ENCODE measurements around the gene XPC.
"Not testable (repeated sequence)": the region's sequence is repeated elsewhere in the genome, so short reads cannot be mapped to it uniquely, and the experiment has no call there.

XPC gene

DNA sequence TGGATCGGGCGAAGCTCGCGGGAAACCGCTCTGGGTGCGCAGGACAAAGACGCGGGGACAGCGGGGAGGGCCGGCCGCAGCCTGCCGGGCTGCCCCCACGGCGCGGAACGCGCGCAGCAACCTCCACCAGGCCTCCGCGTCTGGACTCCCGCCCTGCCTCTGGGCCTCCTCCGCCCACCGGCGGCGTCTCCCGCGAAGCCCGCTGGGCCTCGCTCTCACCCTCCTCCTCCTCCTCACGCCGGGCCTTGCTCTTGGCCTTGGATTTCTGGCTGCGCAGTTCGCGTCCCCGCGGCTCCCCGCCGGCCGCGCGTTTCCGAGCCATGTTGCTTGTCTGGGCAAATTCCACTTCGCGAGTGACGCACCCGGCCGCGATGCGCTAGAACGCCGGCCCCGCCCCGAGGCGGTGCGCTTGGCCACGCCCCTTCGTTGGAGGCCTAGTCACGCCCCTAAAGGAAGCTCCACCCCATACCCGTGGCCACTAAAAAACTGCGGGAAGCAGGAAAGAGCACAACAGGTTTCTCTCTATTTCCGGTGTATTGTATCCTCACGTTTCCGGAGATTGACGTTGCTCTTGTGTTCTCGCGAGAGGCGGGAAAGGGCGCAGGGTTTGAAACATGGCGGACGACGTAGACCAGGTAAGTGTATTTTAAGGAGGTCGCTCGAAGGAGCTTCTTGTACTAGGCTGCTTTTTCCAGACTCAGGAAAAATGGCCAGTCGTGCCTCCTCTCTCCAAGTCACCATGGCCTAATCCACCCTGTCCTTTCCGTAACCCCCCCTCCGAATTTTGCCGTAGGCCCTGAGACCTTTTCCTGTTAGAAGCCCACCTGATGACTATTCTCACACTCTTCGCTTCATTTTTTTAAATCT is at the start of gene XPC, which contains the start of gene LSM3:
XPC (minus strand) TSS at position 355 of the 867 bp plus-strand sequence; CDS start at position 322, 33 bp downstream.
LSM3 (plus strand) TSS at position 571 of the 867 bp plus-strand sequence; CDS start at position 615, 44 bp downstream.
- DNase-seq (ENCODE audit: low read depth) = peak; percentile 96

GRCh38 chr3:14227856-14228255 is 49.5 kb upstream of the XPC start:
- DNase-seq (ENCODE audit: low read depth) = no peak

GRCh38 chr3:14226351-14226750 is 48.0 kb upstream of the XPC start:
- DNase-seq (ENCODE audit: low read depth) = not testable (repeated sequence)

DNA sequence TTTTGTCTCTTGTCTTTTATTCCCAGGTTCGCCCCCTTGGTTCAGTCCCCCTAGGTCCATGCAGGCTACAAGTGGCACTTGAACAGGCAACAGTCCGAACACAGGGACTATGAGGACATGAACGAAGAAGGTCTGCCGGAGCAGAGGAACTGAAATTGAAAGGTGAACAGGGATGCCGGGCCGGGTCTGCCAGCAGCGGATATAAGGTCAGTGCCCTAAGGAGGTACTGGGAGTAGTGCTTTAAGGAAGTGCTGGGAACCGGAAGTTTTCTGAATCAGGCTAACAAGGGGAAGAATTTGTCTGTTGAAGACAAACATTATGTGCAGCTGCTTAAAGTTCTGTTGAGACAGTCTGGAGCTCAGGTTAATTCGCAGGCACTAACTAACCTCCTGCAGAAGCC is 47.0 kb upstream of the XPC start:
- no peak for DNase-seq (ENCODE audit: low read depth)

DNA sequence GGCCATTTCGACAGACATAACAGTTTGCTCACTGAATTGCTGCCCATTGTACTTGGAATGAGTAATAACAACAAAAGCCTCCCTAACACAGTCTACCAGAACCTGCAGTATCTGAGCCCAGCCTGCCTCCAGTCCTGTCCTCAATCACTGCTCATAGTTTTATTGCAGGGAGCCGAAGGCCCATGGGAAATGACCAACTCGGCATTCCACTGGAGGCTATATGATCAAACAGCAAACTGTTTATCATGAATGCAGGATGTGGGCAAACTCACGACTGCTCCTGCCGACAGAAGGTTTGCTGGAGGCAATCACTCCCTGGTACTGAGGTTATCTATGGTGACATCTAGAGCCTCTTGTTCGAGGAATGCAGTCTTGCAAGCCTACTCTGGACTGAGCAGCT is 46.5 kb upstream of the XPC start:
- DNase-seq (ENCODE audit: low read depth) = no peak

- DNase-seq (ENCODE audit: low read depth) = no peak
These were observed 45.2 kb upstream of the XPC start for GRCh38 chr3:14223595-14223994.

- DNase-seq (ENCODE audit: low read depth) = no peak
These were observed 44.6 kb upstream of the XPC start for GRCh38 chr3:14222900-14223594.

GRCh38 chr3:14222457-14222856 is 44.1 kb upstream of the XPC start:
- DNase-seq (ENCODE audit: low read depth) = no peak

- DNase-seq (ENCODE audit: low read depth) = no peak
These were observed 43.5 kb upstream of the XPC start for GRCh38 chr3:14221902-14222301.

DNA sequence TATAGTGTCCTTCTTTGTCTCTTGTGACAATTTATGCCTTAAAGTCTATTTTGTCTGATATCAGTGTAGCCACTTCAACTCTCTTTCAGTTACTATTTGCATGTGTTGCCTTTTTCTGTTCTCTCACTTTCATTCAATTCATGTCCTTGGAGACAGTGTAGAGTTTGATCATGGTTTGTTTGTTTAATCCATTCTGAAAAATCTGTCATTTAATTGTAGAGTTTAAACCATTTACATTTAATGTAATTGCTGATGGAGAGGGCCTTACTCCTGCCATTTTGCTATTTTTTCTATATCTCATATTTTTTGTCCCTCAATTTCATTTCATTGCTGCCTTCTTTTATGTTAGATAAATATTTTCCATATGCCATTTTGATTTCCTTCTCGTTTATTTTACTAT is 42.5 kb upstream of the XPC start:
- no peak for DNase-seq (ENCODE audit: low read depth)

DNA sequence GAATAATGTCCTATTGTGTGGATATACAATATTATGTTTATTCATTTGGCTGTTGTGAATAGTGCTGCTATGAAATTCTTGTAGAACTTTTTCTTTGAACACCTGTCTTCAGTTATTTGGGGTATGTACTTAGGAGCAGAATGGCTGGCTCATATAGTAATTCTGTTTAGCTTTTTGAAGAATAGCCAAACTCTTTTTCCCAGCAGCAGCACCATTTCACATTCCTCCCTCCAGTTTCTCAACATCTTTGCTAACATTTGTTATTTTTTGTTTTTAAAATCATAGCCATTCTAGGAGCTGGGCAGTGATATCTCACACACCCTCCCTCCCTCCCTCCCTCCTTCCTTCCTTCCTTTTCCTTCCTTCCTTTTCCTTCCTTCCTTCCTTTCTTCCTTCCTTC is 40.0 kb upstream of the XPC start:
- no peak for DNase-seq (ENCODE audit: low read depth)

DNA sequence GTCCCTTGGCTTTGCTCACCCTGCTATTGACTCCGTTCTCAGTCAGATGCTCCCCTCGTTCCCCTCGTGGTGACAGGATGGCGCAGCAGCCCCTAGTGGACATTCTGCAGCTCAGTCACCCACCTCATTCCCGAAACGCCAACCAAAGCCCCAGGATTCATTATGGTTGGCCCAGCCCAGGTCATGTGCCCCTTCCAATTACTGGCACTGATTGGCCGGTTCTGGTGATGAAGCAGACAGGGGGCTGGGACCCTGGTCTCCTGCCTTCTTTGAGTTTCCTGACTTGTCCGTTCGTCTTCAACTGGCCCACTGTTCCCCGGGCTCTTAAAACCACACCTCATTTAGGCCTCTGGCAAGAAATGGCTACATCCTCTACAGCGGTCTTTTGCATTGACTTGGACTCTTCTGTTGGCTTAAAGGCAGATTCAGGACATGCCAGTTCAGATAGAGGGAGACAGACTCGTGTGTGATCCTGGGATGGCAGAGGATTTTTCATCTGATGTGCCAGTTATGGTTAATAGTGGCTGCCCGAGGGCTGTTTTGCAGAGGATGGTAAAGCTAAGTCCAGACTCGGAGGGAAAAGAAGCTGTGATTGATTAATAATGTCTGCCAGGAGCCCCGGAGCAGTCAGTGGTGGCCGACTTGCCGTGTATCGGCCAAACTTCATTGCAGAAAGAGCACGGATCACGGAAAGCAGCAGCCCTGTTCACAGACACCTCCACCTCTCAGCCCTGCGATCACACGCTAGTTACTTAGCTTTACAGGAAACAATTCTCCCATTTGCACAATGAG is 38.1 kb upstream of the XPC start:
- DNase-seq (ENCODE audit: low read depth) = no peak

DNA sequence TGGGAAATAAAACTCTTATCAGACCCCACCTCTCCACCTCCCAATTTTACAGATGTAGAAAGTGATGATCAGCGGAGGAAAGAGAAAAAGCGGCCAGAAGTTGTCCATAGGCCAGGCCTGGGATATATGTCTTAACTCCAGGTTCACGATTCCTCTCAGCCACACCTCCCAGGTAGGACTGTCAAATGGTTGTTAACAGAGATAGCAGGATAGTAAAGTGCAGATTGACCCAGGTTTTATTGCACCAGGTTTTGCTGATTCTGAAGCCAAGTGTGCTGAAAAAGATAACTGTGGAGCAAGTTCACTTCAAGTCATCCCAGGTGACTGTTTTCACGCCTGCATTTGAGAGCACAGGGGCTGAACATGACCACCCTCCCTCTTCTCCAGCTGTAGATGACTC is 36.4 kb upstream of the XPC start:
- DNase-seq (ENCODE audit: low read depth) = no peak

- no peak for DNase-seq (ENCODE audit: low read depth)
These were observed 34.8 kb upstream of the XPC start for GRCh38 chr3:14213066-14213774.

GRCh38 chr3:14212032-14212431 is 33.6 kb upstream of the XPC start:
- DNase-seq (ENCODE audit: low read depth) = no peak

DNA sequence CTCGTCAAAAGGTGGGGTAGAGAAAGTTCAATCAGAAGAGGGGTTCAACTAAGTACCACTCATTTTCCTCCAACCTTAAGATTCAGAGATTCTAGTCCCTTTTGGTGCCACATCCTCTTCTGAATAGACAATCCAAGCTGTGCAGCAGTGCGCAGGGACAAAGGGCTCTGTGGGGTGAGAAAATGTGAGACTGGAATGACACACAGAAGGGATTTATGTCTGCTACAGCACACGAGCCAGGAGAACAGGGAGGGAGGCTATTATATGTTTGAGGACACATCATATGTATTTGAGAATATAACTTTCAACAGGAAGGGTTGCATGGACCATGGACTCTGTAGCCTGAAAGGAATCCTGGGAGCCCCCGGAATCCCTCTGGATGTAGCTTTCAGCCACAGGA is 33.2 kb upstream of the XPC start:
- DNase-seq (ENCODE audit: low read depth) = no peak

GRCh38 chr3:14210843-14211594 is 32.6 kb upstream of the XPC start:
- no peak for DNase-seq (ENCODE audit: low read depth)

DNA sequence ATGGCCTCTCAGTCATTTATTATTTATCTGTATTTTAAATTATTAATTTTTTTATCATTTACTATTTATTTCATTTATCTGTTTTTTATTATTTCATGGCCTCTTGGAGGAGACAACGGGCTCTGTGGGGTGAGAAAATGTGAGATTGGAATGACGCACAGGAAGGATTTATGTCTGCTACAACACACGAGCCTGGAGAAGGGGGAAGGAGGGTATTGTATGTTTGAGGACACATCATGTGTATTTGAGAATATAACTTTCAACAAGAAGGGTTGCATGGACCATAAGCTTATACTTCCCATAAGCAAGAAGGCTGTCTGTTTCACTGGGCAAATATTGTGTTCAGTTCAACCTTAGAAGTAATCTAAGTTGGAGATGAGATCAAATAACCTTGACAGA is 31.9 kb upstream of the XPC start:
- no peak for DNase-seq (ENCODE audit: low read depth)

GRCh38 chr3:14209581-14210289 is 31.3 kb upstream of the XPC start:
- no peak for DNase-seq (ENCODE audit: low read depth)

GRCh38 chr3:14208977-14209394 is 30.6 kb upstream of the XPC start:
- no peak for DNase-seq (ENCODE audit: low read depth)

Measured in stimulated activated CD8-positive, alpha-beta memory T cell treated with anti-CD3 and anti-CD28 coated beads, Interleukin-15, amount 100 ng/mL, for 24 hours (primary cell).